ENCODE measurements around the gene LMO2. TPM values are rescaled to one million over a fixed set of nuclear protein-coding genes. Genes with fewer than 3 reads are reported as not detected.

The LMO2 gene
- total RNA-seq, 2 donors from 2014 or later, result 4.6 to 13.1 TPM

- DNase-seq (ENCODE audit: low spot score), result no peak
- Histone ChIP-seq H3K27me3 (no peaks in the 10 kb centered on the region), H3K36me3 (no peaks in the 10 kb centered on the region), H3K27ac (no peak overlapping the region), H3K4me1 (no peaks in the 10 kb centered on the region), H3K9me3 (no peaks in the 10 kb centered on the region), H3K4me3 (no peak overlapping the region)
- TF ChIP-seq CTCF (IDR thresholded peaks at IDR 0.05), result no peak
Observed at GRCh38 chr11:33884601-33885000, 7.3 kb downstream of the LMO2 start.

- Histone ChIP-seq H3K36me3 (no peaks in the 10 kb centered on the region), H3K27me3 (no peaks in the 10 kb centered on the region), H3K9me3 (no peaks in the 10 kb centered on the region), H3K27ac (no peak overlapping the region), H3K4me3 (no peak overlapping the region), H3K4me1 (no peaks in the 10 kb centered on the region)
- no peak for TF ChIP-seq CTCF (IDR thresholded peaks at IDR 0.05)
- no peak for DNase-seq (ENCODE audit: low spot score)
Observed at GRCh38 chr11:33884035-33884434, 7.8 kb downstream of the LMO2 start.

GRCh38 chr11:33881651-33882503, 10.0 kb downstream of the LMO2 start:
- TF ChIP-seq CTCF (IDR thresholded peaks at IDR 0.05), result no peak
- no peak for DNase-seq (ENCODE audit: low spot score)

GRCh38 chr11:33880979-33881378, 10.9 kb downstream of the LMO2 start:
- DNase-seq (ENCODE audit: low spot score), result no peak
- no peaks in the 10 kb centered on the region for H3K4me1 ChIP-seq
- no peaks in the 10 kb centered on the region for H3K9me3 ChIP-seq
- no peak overlapping the region for H3K27ac ChIP-seq
- H3K27me3 ChIP-seq, result no peaks in the 10 kb centered on the region
- TF ChIP-seq CTCF (IDR thresholded peaks at IDR 0.05), result no peak
- H3K36me3 ChIP-seq, result no peaks in the 10 kb centered on the region
- H3K4me3 ChIP-seq, result no peak overlapping the region

More at GRCh38 chr11:33881651-33882503, 10.0 kb downstream of the LMO2 start:
- Histone ChIP-seq H3K4me1 (no peaks in the 10 kb centered on the region), H3K27ac (no peak overlapping the region), H3K4me3 (no peak overlapping the region), H3K36me3 (no peaks in the 10 kb centered on the region), H3K27me3 (no peaks in the 10 kb centered on the region), H3K9me3 (no peaks in the 10 kb centered on the region)

GRCh38 chr11:33879375-33879774, 12.5 kb downstream of the LMO2 start:
- no peak overlapping the region for H3K4me3 ChIP-seq
- no peak for DNase-seq (ENCODE audit: low spot score)
- no peaks in the 10 kb centered on the region for H3K4me1 ChIP-seq
- H3K27me3 ChIP-seq, result no peaks in the 10 kb centered on the region
- H3K9me3 ChIP-seq, result no peaks in the 10 kb centered on the region
- H3K36me3 ChIP-seq, result no peaks in the 10 kb centered on the region
- H3K27ac ChIP-seq, result no peak overlapping the region
- no peak for TF ChIP-seq CTCF (IDR thresholded peaks at IDR 0.05)

GRCh38 chr11:33877038-33877437, 14.8 kb downstream of the LMO2 start:
- no peak overlapping the region for H3K27ac ChIP-seq
- no peaks in the 10 kb centered on the region for H3K4me1 ChIP-seq
- H3K9me3 ChIP-seq, result no peaks in the 10 kb centered on the region
- no peak overlapping the region for H3K4me3 ChIP-seq
- no peak for TF ChIP-seq CTCF (IDR thresholded peaks at IDR 0.05)
- H3K27me3 ChIP-seq, result no peaks in the 10 kb centered on the region
- DNase-seq (ENCODE audit: low spot score), result no peak
- H3K36me3 ChIP-seq, result no peaks in the 10 kb centered on the region
